Right lobe of liver (tissue), 4 donors: ENCODE measurements around the gene RND3.

Experiments used
- POLR2A ChIP-seq: fragments of 450-650 bp; IDR thresholded peaks from one replicate; pipeline ENCODE4 v1.6.1; 2017; ENCODE audit warnings: antibody characterized with exemption, mild to moderate bottlenecking
- TF ChIP-seq, protein P1 (sequence below), 4 donors: fragments of 200-600 bp in 3 of 4; fragments of 450-650 bp in 1 of 4; IDR thresholded peaks; one replicate each; pipeline versions ENCODE4 v1.5.1 to v1.8.0; 2016 to 2022; ENCODE audit warnings: antibody characterized with exemption in 4 of 4, mild to moderate bottlenecking in 2 of 4
- donor health status: DM: no; HTN: no; CAD: no.
- donor health status: DM: no; HTN: no; CAD: no.
- donor health status: DM: no; HTN: yes; CAD: no.

GRCh38 chr2:150532879-150533278 lies 45.4 kb upstream of the RND3 start:
- TF ChIP-seq, protein P1, sequence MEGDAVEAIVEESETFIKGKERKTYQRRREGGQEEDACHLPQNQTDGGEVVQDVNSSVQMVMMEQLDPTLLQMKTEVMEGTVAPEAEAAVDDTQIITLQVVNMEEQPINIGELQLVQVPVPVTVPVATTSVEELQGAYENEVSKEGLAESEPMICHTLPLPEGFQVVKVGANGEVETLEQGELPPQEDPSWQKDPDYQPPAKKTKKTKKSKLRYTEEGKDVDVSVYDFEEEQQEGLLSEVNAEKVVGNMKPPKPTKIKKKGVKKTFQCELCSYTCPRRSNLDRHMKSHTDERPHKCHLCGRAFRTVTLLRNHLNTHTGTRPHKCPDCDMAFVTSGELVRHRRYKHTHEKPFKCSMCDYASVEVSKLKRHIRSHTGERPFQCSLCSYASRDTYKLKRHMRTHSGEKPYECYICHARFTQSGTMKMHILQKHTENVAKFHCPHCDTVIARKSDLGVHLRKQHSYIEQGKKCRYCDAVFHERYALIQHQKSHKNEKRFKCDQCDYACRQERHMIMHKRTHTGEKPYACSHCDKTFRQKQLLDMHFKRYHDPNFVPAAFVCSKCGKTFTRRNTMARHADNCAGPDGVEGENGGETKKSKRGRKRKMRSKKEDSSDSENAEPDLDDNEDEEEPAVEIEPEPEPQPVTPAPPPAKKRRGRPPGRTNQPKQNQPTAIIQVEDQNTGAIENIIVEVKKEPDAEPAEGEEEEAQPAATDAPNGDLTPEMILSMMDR (IDR thresholded peaks at IDR 0.05), result no peak
- no peak for TF ChIP-seq POLR2A
